ENCODE data around the gene DCLK3.

GRCh38 chr3:36693670-36694069 is 70.7 kb downstream of the DCLK3 start:
- no peak for TF ChIP-seq CTCF (IDR thresholded peaks at IDR 0.05; ENCODE audit: insufficient read depth, low read length)
- no peak for TF ChIP-seq POLR2AphosphoS5 (IDR thresholded peaks at IDR 0.05; ENCODE audit: low read depth)
- TF ChIP-seq SPI1 (IDR thresholded peaks at IDR 0.05; ENCODE audit: borderline replicate concordance, low read depth) = no peak
- no peak for TF ChIP-seq GABPA (IDR thresholded peaks at IDR 0.05; ENCODE audit: low read depth)
- TF ChIP-seq, protein P1, sequence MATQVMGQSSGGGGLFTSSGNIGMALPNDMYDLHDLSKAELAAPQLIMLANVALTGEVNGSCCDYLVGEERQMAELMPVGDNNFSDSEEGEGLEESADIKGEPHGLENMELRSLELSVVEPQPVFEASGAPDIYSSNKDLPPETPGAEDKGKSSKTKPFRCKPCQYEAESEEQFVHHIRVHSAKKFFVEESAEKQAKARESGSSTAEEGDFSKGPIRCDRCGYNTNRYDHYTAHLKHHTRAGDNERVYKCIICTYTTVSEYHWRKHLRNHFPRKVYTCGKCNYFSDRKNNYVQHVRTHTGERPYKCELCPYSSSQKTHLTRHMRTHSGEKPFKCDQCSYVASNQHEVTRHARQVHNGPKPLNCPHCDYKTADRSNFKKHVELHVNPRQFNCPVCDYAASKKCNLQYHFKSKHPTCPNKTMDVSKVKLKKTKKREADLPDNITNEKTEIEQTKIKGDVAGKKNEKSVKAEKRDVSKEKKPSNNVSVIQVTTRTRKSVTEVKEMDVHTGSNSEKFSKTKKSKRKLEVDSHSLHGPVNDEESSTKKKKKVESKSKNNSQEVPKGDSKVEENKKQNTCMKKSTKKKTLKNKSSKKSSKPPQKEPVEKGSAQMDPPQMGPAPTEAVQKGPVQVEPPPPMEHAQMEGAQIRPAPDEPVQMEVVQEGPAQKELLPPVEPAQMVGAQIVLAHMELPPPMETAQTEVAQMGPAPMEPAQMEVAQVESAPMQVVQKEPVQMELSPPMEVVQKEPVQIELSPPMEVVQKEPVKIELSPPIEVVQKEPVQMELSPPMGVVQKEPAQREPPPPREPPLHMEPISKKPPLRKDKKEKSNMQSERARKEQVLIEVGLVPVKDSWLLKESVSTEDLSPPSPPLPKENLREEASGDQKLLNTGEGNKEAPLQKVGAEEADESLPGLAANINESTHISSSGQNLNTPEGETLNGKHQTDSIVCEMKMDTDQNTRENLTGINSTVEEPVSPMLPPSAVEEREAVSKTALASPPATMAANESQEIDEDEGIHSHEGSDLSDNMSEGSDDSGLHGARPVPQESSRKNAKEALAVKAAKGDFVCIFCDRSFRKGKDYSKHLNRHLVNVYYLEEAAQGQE (IDR thresholded peaks at IDR 0.05; ENCODE audit: insufficient replicate concordance, low read depth) = no peak
